HG03095 (cell line): ENCODE measurements around the gene LAMB4.
A peak's percentile ranks its signal among the peaks of the same experiment; 100 is the strongest.

Source experiments
- ATAC-seq: cut with Tn5 transposase; IDR thresholded peaks from one replicate; pipeline ENCODE4 v1.9.1; 2021; ENCODE audit warnings: moderate library complexity; ENCODE audit not compliant: unreplicated experiment

LAMB4 gene

DNA sequence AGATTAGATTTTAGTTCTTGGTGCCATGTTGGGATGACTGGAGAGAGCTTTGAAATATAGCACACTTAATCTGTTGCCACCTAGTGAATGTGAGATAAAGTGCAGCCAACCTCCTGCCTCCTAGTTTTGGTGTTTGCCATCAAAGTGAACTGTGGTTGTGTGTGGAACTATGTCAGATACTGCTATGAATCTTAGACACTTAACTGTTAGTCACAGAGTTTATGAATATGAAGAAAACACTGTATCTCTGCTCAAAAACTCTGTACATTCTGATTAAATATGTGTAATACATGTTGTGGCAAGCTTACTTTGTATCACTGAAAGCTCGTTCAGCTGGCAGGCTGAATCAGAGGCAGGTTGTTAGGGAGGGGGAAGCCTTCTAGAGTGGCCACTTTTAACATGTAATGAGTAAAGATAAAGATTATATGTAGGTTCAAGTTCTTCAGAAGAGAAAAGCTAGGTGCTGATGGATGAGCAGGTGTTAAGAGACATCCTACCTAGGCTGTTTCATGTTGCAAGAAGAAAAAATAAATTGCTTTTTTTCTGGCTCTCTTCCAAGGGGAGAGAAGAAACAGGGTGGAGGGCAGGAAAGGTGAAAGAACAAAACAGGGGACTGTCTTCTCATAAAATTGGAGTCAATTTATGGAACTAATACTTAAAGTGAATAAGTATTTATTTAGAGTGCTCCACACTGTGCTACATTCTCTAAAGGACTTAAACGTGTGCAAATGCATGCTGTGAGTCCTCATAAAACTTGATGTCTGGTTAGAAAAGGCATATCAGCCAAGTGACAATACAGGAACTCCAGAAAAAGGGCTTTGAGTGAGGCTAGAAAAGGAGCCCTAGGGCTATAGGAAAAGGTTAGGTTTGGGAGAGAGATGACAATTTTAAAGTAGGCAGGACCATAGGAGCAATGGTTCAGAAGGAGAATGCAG is 113.1 kb downstream of the LAMB4 start:
- ATAC-seq: no peak

DNA sequence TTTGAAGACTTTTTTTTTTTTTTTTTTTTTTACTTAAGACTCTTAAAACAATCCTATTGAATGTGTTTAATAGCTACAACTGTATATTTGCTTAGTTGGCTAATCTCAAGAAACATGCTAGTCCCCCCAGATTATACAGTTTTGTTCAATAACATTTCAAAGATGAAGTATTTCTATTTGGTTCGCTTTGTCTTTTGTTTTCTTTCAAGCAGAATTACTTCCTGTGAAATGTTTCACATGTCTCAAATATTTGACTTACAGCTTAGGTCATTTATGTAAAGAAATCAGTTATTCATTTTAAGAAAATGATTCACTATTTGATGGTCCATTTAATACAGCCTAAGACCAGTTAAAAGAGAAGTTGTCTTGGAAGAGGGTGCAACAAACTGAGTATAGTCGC is 114.4 kb downstream of the LAMB4 start:
- ATAC-seq: no peak

DNA sequence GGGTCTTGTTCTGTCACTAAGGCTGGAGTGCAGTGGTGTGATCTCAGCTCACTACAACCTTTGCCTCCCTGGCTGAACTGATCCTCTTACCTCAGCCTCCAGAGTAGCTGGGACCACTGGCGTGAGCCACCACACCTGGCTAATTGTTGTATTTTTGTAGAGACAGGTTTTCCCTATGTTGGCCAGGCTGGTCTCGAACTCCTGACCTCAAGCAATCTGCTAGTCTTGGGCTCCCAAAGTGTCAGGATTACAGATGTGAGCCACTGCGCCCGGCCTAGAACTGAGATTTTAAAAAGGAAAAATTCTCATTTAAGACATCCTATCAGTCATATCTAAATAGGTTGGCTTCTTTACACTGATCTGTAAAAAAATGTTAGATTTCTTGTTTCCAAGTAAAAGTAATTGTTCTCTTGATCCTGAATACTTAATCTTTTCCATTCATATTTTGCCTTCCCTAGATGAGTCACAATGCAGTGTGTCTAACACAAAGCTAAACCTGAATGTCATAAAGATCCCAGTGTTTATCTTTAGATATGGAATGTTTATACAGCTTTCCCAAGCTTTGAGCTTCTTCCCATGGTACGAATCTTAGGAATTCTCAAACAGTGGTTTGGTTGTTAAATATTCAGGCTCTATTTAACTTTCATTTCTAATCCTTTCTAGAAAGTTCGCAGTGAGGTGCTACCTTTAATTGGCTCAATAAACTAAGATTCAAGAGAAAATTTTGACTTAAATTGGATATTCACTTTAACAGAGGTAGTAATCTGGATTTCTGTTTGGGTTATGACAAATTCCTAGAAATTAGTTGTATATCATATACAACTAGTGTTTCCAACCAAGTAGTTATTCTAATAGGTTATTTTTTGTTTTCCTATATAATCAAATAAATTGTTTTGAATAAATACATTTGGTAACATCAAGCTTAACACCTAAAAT is 115.1 kb downstream of the LAMB4 start:
- no peak for ATAC-seq

DNA sequence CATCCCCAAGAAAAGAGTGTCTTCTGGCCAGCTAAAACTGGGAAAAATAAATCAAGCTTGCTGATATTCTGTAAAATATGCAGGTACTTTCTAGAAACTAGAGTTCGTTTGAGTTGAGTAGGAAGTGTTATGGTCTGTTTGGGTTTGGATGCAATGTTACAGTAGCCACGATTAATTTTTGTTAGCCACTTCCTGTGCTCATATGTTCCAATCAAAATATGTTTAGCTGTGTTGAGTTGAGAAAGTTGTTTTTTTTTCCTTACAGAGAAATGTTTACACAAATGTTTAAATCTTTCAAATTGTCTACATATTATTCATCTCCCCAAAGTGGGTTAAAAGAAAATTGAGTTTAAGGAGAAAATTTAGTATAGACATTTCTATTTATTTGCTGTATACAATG is 115.9 kb downstream of the LAMB4 start:
- ATAC-seq: no peak

DNA sequence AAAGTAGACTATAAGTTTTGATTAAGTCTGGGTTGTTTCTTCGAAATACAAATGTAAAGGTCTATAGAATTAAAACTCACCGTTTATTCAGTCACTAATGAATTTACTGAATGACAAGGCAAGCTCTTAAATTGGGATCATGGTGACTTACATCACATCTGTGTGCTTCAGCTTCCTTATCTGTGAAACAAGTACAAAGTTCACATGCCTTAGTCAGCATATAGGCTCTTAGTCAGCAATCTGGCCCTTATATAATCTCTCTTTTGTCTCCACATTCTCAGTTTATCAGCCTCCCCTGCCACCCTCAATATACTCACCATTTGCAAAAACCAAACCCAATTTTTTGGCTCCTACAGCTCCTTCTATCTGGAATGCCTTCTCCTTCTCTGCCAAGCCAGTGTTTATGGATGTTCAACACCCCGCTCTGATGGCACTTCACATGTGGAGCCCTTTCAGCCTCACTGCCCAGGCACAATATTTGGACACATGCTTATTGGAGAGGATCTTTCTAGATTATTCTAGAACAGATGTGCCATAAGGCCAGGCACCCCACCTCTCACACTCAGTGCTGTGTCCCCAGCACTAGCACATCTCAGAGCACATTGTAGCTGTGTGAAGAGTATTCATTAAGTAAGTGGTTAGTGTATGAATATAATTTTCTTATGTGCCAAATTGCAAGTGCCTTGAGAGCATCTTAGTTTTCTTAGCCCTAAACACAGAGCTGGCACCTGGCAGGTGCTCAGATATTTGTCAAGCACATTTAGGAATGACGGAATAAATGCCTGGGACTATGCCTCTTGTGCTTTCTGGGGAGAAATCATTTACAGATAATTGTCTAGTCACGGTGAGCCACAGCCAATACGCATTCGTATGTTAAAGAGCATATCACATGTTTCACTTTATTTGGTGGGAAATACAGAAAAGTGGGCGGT is 117.4 kb downstream of the LAMB4 start:
- ATAC-seq: no peak

DNA sequence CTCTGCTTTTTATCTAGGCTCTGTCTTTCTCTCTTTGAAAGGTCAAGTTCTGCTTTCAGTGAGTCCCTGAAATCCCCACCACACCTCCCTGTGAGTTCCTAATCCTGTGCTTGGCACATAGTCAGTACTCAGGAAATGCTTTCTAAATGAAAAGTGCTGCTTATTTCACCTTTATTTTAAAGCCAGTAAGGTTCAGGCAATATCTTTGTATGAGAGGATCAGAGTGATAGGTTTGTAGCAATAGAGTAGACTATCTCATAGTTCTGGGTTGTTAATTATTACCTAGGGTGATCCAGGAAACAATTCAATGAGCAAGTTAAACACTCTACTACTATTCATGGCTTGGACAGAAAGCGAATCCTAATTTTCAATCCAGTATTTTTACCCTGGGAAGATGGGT is 119.8 kb downstream of the LAMB4 start:
- no peak for ATAC-seq

DNA sequence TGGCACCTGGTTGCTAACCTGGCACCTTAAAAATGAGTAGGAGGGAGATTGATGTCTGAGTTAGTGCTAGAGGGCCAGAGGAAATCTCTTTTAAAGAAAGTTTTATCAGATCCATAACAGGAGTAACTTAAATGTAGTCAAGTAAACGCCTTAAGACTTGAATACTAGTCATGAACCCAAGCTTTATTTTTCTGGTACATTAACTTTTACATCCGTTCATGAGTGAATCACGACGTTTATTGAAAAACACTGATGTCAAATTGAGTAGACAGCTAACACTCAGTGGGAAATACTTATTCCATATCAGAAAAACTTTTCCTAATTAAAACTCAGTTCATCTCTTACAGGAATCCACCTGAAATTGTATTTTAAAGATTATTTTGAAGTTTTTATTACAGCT is 120.3 kb downstream of the LAMB4 start:
- ATAC-seq: no peak

DNA sequence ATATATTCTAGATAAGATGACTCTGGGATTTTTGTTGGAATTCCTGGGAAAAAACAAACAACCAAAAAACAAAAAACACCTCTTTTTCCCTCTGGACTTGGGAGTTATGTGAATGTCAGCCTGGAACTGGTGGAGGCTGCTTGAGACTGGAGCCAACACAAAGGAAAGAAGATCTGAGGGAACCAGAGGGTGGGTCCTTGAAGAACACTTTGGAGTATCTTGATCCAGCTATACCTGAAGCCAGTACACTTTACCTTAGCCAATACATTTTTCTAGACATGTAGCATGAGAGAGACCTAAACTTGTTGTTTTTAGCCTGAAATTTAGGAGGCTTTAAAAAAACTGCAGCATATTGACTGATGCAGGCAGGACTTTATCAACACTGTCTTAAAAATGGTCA is 121.3 kb downstream of the LAMB4 start:
- ATAC-seq: no peak

DNA sequence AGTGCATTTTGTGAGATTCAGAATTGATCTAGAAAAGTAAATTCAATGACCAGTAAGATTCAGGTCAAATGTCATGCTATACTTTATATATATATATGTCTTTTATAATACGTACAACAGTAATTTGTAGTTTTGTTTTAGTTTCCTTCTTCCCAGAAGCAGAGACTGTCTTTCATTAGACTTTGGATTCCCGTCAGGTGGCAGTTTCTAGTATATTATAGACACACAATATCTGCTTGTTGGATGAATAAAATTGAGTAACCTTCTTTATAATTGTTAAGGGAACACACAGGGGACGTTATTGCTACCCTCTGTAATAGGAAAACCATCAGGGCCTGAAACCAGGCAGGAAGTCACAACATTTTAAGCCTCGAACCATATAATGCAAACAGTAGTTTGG is 121.9 kb downstream of the LAMB4 start:
- no peak for ATAC-seq

DNA sequence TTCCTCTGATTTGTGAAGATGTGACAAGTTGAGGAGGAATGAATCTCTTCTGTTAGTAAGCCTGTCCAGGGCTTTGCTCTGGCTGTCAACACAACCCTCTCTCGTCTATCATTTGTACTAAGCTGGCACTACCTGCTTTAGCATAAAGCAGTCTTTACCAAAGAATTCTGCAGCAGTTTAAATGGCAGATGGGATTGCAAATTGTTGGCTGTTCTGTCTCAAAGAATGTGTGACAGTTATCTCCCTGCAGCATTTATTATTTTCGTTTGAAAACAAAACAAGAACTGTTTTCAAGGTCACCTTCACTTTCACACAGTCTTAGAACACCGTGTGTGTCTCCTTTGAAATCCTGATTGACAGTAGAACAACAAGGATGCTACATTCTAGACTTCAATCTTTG is 122.4 kb downstream of the LAMB4 start:
- no peak for ATAC-seq

DNA sequence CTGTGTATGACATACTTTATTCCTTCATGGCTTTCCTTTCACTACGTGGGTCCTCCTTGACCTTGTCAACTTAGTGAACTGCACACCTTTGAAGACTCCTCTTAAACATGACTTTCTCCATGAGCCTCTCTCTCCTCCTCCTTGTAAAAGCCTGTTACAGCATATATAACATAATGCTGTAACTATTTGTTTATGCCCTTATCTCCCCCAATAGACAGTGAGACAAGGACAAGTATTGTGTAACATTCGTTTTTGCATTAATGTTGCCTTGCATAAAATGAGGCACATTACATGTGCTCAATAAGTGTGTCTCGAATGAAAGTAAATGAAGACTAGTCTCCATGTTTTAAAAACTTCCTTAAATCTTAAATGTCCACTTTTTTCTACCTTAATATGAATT is 122.9 kb downstream of the LAMB4 start:
- ATAC-seq: no peak

DNA sequence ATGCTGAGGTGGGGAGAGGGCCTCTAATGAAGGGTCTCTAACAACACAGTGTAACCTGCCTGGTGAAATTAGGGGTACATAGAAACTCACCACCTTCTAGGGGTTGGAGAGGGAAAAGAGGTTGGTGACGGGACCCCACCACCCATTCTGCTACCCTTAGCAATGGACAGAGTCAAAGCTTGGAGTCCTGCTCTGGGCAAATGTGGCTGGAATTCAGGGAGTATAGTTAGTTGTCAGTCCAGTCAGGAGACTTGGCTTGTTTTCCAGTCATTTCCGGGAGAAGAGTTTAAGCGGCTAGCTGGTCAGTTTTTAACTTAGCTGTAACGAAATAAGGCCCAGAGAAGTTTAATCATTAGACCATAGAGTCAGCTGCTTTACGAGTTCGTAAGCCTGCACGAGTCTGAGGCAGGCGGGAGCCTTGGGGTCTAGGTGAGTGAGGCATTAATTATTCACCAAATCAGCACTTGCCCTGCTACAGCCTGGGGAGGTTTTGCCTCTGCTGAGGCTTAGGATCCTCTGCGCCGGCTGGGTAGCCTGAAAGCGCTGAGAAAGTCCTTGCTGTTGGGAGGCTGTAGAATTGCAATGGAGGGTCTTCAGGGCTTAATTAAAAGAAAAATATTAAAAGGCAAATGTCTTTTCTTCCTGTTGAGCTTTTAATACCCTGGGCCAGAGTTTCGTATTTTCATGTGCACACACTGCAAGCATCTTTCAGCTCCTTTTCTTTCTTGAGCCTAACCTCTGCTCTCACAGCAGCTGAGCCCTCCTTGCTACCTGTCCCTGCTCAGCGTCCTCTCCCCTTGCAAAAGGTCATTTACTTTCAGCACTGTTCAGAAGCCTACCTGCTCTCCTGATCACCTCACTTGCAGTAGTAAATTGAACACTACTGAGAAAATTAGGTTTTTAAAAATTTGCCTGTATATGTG is 125.7 kb downstream of the LAMB4 start:
- ATAC-seq: peak; percentile 72

DNA sequence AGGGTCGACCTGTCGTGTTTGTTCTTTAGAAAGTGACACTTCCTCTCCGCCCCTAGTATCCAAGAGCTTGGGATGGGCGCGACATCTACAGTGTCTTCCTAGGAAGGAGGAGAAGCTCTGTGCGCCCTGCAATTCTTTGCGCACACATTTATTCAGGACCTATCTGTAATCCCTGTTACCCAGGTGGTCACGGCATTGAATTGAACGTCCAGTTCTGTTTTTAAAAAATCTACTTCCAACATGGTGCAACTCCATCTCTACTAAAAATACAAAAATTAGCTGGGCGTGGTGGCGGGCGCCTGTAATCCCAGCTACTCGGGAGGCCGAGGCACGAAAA is 126.6 kb downstream of the LAMB4 start:
- no peak for ATAC-seq

DNA sequence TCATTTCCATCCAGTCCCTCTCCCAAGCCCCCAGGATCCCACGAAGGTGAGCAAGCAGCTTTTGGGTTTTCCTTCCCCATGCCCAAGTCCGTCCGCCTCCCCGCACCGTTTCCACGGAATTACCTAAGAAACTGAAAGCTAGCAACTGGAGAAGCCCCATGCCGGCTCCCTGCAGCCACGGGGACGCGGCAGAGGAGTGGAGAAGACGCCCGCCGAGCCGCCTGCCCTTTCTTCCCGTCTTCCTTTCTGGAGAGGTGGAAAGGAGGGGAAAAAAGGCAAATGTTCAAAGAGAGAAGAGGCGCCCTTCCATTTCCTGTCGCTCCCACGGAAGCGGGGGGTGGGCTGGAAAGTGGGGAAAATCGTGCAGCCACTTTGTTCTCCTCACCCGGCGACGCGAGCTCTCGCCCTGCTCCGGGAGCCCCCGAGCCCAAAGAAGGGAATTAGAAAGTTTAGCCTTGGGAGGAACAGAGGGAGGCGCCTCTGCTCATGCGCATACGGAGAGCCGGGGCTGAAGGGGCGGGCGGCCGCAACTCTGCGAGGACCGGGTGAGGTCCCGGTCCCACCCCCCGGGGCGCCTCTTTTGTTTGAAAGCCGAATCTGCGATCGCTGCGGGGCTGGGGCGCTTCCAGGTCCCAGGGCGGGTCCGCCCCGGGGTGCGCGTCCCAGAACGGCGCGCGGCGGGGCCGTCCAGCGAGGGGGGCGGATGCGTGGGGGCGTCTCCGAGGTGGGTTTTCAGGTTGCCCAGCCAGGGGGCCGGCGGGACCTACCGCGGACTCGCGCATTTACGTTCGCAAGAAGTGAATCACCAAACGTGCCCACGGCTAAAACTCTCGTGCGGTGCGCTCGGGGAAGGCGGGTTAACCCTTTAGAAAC is 127.2 kb downstream of the LAMB4 start, which contains the start of gene LAMB1:
LAMB1 (minus strand) TSS at position 436 of the 873 bp plus-strand sequence; CDS start at position 160, 276 bp downstream.
- no peak for ATAC-seq

DNA sequence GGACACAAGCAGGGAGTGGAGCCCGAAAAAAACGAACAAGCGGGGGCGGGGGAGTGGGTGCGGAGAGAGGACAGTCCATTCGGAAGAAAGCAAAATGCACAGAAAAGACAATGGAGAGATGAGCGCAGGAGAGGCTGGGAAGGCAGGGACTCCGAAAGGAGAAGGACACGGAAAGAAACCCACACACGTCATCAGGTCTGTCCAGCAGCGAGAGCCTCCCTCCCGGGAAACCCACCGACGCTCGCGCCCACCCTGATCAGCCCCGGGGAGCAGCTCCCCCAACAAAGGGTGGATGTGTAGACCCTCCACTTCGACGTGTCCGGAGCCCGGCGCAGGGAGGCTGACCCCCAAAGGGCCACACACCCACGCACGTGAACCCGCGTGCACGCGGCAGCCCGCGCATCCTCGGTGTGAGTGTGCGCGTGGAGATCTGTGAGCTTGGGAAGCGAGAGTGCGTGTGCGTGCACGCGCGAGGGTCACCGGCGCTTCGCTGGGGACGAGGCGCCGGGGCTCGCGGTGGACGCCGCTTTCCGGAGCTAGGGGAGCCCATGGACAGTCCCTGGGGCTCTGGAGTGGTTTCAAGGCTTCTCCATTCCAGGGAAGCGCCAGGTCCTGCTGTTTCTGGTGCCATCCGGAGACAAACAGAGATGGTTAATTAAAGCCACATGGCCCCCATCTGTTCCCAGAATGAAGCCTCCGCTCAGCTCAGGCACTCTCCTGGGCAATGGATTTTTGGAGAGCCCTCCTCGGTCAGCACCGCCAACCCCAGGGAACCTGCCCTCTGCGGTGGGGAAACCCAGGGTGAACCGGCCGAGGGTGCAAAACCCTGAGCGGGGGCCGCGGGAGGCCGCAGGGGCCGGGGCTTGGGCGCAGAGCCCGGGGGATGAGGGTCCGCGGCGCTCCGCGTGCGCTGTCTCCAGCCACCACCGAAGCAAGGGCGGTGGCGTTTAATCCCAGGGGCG is 128.1 kb downstream of the LAMB4 start:
- ATAC-seq: no peak

DNA sequence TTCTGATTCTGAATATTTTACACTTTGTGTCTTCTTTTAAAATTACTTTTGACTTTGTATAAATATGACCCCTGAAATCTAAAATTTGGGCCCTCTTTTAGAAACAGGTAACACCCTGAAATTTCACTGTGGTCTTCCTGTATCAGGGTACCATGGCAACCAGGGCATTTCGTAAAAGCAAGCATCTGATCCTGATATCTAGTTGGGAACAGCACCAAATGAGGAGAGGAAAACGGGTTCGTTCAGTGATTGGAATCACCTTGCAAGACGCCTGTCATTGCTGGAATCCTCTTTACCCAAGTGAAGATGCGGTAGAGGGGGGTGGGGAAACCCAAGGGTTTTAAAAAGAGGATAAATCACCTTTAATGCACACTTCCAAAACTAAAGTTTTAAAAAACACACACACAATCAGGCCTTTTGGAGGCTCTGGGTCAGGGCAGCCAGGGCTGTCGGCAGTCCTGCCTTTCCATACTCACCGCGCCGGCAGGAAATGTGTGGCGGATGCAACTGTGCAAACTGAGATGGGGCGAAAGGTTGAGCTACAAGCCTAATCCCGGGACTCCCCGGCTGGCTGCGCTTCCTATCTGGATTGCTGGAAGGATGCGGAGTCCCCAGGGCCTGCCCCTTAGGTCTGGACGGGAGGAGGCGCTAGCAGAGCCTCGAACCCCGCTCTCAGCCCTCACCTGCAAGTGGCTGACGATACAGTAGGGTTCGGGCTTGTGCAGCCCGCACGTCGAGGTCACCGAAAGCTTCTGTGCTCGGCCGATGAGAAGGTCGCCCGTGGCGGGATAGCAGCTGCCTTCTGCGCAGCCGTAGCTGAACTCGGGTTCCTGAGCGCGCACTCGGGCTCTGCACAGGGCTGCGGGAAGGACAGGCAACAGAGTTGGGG is 129.0 kb downstream of the LAMB4 start:
- no peak for ATAC-seq
